ENCODE data around the gene CACNA2D1.

CACNA2D1 gene

DNA sequence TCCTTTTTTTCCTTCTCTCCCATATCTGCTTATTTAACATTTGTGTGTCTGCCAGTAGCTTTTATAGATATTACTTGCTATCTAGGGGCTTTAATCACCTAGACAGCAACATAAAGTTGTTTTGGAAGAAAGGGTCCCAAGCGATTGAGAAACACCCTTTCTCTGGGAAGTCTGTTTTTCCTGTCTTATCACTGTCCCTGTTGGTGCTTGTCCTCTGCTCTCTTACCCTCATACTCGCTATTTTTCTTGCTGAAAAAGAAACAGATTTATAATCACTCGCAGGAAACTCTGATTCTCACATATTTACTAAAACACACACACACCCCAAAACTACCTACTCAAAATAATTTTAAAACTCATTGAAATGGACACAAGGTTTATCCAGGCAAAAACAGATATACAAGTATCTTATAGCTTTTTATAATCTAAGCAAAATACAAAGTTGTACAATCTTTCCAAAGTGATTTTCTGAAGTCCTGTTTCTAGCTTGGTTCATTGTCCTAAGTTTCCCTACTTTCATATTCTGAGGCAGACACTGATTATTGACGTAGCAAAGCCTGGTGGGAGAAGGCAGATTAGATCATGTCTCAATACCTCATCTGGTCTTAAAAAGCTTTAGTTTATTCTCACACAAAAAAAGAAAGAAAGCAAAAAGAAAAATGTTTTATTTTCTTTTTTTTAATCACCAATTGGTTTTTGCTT is 157.3 kb downstream of the CACNA2D1 start:
- no peak for DNase-seq (ENCODE audit: low read depth)
- no peak overlapping the region for H3K4me3 ChIP-seq (ENCODE audit: low read depth, low read length)
- TF ChIP-seq, protein P1, sequence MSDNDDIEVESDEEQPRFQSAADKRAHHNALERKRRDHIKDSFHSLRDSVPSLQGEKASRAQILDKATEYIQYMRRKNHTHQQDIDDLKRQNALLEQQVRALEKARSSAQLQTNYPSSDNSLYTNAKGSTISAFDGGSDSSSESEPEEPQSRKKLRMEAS (IDR thresholded peaks at IDR 0.05; ENCODE audit: low read depth, low read length) = no peak
- TF ChIP-seq MYC (IDR thresholded peaks at IDR 0.05; ENCODE audit: low read depth, low read length) = no peak
- TF ChIP-seq POLR2A (IDR thresholded peaks at IDR 0.05; ENCODE audit: extremely low read depth, insufficient read length) = no peak
- TF ChIP-seq, protein P2, sequence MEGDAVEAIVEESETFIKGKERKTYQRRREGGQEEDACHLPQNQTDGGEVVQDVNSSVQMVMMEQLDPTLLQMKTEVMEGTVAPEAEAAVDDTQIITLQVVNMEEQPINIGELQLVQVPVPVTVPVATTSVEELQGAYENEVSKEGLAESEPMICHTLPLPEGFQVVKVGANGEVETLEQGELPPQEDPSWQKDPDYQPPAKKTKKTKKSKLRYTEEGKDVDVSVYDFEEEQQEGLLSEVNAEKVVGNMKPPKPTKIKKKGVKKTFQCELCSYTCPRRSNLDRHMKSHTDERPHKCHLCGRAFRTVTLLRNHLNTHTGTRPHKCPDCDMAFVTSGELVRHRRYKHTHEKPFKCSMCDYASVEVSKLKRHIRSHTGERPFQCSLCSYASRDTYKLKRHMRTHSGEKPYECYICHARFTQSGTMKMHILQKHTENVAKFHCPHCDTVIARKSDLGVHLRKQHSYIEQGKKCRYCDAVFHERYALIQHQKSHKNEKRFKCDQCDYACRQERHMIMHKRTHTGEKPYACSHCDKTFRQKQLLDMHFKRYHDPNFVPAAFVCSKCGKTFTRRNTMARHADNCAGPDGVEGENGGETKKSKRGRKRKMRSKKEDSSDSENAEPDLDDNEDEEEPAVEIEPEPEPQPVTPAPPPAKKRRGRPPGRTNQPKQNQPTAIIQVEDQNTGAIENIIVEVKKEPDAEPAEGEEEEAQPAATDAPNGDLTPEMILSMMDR (IDR thresholded peaks at IDR 0.05; ENCODE audit: low read depth, low read length) = no peak

DNA sequence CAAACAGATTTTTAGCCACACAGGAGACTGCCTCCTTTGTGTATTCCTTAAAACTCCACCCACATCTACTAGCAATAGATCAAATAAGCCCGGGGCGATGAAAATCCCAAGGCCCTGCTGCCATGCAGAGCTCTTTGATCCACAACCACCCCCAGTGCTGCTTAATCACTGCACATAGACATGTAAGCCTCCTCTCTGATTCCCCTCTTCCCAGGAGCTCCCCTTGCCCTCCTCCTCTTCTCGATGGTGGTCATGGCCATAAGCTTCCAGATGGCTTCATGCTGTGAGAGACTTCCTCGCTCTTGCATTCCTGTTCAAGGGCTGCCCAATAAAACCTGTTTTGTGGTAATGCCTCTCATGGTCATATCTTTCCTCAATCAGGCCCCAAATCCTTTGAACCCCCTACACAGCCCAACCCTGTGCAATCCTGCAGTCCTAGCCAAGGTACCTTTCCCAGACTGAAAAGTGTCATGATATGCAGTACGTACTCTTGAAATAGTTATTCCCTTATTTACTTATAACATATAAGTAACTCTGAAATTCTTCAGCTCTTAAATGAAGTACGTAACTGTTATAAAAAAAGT is 158.5 kb downstream of the CACNA2D1 start:
- DNase-seq (ENCODE audit: low read depth) = no peak
- TF ChIP-seq, protein P2 (IDR thresholded peaks at IDR 0.05; ENCODE audit: low read depth, low read length) = no peak
- TF ChIP-seq, protein P1 (IDR thresholded peaks at IDR 0.05; ENCODE audit: low read depth, low read length) = no peak
- no peak for TF ChIP-seq MYC (IDR thresholded peaks at IDR 0.05; ENCODE audit: low read depth, low read length)
- no peak for TF ChIP-seq POLR2A (IDR thresholded peaks at IDR 0.05; ENCODE audit: extremely low read depth, insufficient read length)
- no peak overlapping the region for H3K4me3 ChIP-seq (ENCODE audit: low read depth, low read length)

DNA sequence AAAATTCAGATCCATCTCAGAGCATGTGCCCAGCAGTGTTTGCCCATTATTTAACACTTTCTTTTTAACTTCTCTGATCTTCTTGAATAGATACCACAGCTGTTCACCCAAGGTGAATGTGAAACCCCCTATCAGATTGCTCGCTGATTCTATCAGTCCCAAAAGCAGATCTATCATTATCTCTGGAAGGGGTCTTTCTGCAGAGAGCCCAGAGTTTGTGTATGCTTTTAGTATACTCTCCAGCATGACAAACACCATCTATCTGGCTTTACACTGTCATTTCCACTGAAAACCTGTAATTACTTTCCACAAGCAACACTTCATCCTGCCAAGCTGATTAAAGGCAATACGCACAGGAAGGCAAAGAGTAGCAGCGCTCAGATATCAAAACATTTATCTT is 168.2 kb downstream of the CACNA2D1 start:
- DNase-seq (ENCODE audit: low read depth) = no peak
- TF ChIP-seq, protein P2 (IDR thresholded peaks at IDR 0.05; ENCODE audit: low read depth, low read length) = no peak
- TF ChIP-seq POLR2A (IDR thresholded peaks at IDR 0.05; ENCODE audit: extremely low read depth, insufficient read length) (no peak), MYC (IDR thresholded peaks at IDR 0.05; ENCODE audit: low read depth, low read length) (no peak)
- TF ChIP-seq, protein P1 (IDR thresholded peaks at IDR 0.05; ENCODE audit: low read depth, low read length) = no peak
- H3K4me3 ChIP-seq (ENCODE audit: low read depth, low read length) = no peak overlapping the region

DNA sequence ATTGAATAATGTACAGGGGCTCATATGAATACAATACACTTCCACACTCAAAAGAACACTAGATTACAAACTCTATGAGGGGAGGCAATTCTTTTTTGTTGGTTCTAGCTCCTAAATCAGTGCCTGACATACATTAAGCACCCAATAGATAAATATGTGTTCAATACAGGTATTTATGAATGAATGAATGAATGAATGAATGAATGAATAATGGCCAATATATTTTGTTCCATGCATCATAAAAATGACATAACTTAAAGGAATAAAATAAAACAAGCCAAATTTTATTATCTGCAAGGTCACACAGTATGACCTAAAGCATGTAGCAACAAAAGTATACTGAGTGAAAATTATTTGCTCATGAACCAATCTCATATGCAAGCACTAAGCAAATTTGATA is 168.9 kb downstream of the CACNA2D1 start:
- TF ChIP-seq POLR2A (IDR thresholded peaks at IDR 0.05; ENCODE audit: extremely low read depth, insufficient read length) (no peak), MYC (IDR thresholded peaks at IDR 0.05; ENCODE audit: low read depth, low read length) (no peak)
- TF ChIP-seq, protein P2 (IDR thresholded peaks at IDR 0.05; ENCODE audit: low read depth, low read length) = no peak
- TF ChIP-seq, protein P1 (IDR thresholded peaks at IDR 0.05; ENCODE audit: low read depth, low read length) = no peak
- H3K4me3 ChIP-seq (ENCODE audit: low read depth, low read length) = no peak overlapping the region
- DNase-seq (ENCODE audit: low read depth) = no peak

DNA sequence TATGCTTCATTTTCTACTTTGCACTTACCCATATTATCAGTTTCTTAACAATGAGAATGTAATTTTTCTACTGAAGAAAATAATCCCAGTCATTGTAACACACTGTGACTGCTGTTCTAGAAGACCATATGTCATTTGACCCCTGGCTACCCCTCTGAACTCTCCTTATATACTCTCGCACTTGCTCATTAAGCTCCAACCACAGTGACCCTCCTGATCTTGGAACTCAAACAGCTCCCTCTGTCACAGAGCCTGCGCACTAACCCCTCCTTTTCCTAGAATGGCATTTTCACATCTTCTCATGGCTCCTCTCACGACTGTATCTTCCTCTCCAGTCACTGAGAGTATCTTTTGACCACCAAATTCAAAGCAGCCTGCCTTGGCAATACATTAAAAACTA is 169.7 kb downstream of the CACNA2D1 start:
- DNase-seq (ENCODE audit: low read depth) = no peak

More for the DNA sequence above, 169.7 kb downstream of the CACNA2D1 start:
- no peak for TF ChIP-seq MYC (IDR thresholded peaks at IDR 0.05; ENCODE audit: low read depth, low read length)
- TF ChIP-seq, protein P2 (IDR thresholded peaks at IDR 0.05; ENCODE audit: low read depth, low read length) = no peak
- TF ChIP-seq, protein P1 (IDR thresholded peaks at IDR 0.05; ENCODE audit: low read depth, low read length) = no peak
- TF ChIP-seq POLR2A (IDR thresholded peaks at IDR 0.05; ENCODE audit: extremely low read depth, insufficient read length) = no peak
- H3K4me3 ChIP-seq (ENCODE audit: low read depth, low read length) = no peak overlapping the region
